Astrocyte (in vitro differentiated cells and primary cell): ENCODE results near the gene NOLC1. TPM values are rescaled to one million over a fixed set of nuclear protein-coding genes. Genes with fewer than 3 reads are reported as not detected.

Source experiments
- DNase-seq: peaks from one replicate; pipeline ENCODE4 v3.0.0-alpha.2; 2010; ENCODE audit warnings: low read depth
- FAIRE-seq: peaks from 2 replicates; lab custom pipeline; 2011; peaks lifted over from hg19 to GRCh38; lab: Jason Lieb, UNC
- H2AFZ ChIP-seq: 2 replicates; pipeline ENCODE4 v1.6.0; 2012; ENCODE audit warnings: low read depth, low read length, inconsistent platforms
- H3K27ac ChIP-seq: 2 replicates; pipeline ENCODE4 v1.5.1; 2011; ENCODE audit warnings: low read depth, low read length, inconsistent platforms
- H3K27me3 ChIP-seq: 2 replicates; pipeline ENCODE4 v1.6.0; 2011; ENCODE audit warnings: low read length, inconsistent platforms; ENCODE audit not compliant: insufficient read depth
- H3K36me3 ChIP-seq: 2 replicates; pipeline ENCODE4 v1.5.1; 2011; ENCODE audit warnings: low read length, inconsistent platforms; ENCODE audit not compliant: insufficient read depth
- H3K4me1 ChIP-seq: 2 replicates; pipeline ENCODE4 v1.5.1; 2011; ENCODE audit warnings: low read length, inconsistent platforms; ENCODE audit not compliant: insufficient read depth
- H3K4me2 ChIP-seq: 2 replicates; pipeline ENCODE4 v1.6.0; 2012; ENCODE audit warnings: low read length, inconsistent platforms
- H3K4me3 ChIP-seq: 2 replicates; pipeline ENCODE4 v1.5.1; 2011; ENCODE audit warnings: low read depth, mild to moderate bottlenecking, low read length, inconsistent platforms; ENCODE audit not compliant: insufficient read depth
- H3K79me2 ChIP-seq: 2 replicates; pipeline ENCODE4 v1.6.0; 2012; ENCODE audit warnings: mild to moderate bottlenecking, low read length, inconsistent platforms; ENCODE audit not compliant: insufficient read depth
- H3K9ac ChIP-seq: 2 replicates; pipeline ENCODE4 v1.6.0; 2012; ENCODE audit warnings: mild to moderate bottlenecking, low read length, inconsistent platforms
- H3K9me3 ChIP-seq: 2 replicates; pipeline ENCODE4 v1.5.1; 2012; ENCODE audit warnings: low read depth, mild to moderate bottlenecking, low read length, inconsistent platforms; ENCODE audit not compliant: insufficient read depth
- H4K20me1 ChIP-seq: 2 replicates; pipeline ENCODE4 v1.6.0; 2012; ENCODE audit warnings: low read length, inconsistent platforms; ENCODE audit not compliant: insufficient read depth
- H3K27ac Mint-ChIP-seq: one replicate; pipeline ENCODE4 v1.8.0; 2021; ENCODE audit warnings: mild to moderate bottlenecking, mixed read lengths; ENCODE audit not compliant: unreplicated experiment
- H3K27me3 Mint-ChIP-seq: one replicate; pipeline ENCODE4 v1.8.0; 2021; ENCODE audit warnings: low read depth, mixed read lengths; ENCODE audit not compliant: unreplicated experiment
- H3K36me3 Mint-ChIP-seq: one replicate; pipeline ENCODE4 v1.8.0; 2021; ENCODE audit warnings: low read depth, mixed read lengths; ENCODE audit not compliant: unreplicated experiment
- H3K4me1 Mint-ChIP-seq: one replicate; pipeline ENCODE4 v1.8.0; 2021; ENCODE audit warnings: low read depth, mixed read lengths; ENCODE audit not compliant: unreplicated experiment
- H3K4me3 Mint-ChIP-seq: one replicate; pipeline ENCODE4 v1.8.0; 2021; ENCODE audit warnings: mild to moderate bottlenecking, moderate library complexity, mixed read lengths; ENCODE audit not compliant: unreplicated experiment
- H3K9me3 Mint-ChIP-seq: one replicate; pipeline ENCODE4 v1.8.0; 2021; ENCODE audit warnings: mild to moderate bottlenecking, mixed read lengths; ENCODE audit not compliant: unreplicated experiment
- EZH2 ChIP-seq: IDR thresholded peaks from 2 replicates; pipeline ENCODE4 v1.6.1; 2012; ENCODE audit warnings: mild to moderate bottlenecking, low read length, inconsistent platforms; ENCODE audit not compliant: insufficient read depth
- total RNA-seq: library from RNA; stranded (reverse); gene quantifications from 2 replicates; pipeline ENCODE4 v1.2.1, GENCODE V29; 2021
- TF ChIP-seq, protein P1 (sequence below): IDR thresholded peaks from 2 replicates; pipeline ENCODE4 v1.5.1; 2011; ENCODE audit warnings: low read depth, mild to moderate bottlenecking, inconsistent platforms, low read length, moderate library complexity; ENCODE audit not compliant: insufficient read depth

NOLC1 gene
- total RNA-seq, 1 donor from 2014 or later, result 92.9 TPM

DNA sequence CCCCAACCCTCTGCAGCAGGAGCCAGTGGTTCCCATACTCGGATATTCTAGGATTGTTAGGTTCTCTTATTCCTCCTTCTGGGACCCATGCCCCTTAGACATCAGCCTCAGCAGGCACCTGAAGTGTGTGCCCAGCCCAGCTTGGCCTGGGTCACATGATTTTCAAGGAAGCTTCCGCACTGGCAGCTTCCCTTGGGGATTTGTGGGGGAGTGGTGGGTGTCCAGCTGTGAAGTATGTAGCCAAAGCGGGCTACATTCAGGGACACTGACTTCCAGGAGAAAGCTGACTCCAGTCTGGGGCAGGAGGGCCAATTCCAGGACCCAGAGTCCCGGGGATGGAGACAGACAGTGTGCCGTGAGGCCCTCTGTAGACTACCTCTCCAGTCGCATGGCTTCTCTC lies 33.3 kb upstream of the NOLC1 start:
- peaks cover 46% of the 10 kb centered on the region for H3K4me1 Mint-ChIP-seq
- H3K4me3 Mint-ChIP-seq, result peak overlapping the region; percentile 91
- no peaks in the 10 kb centered on the region for H3K27me3 Mint-ChIP-seq
- Histone ChIP-seq H3K9ac (peak overlapping the region; percentile 89), H3K9me3 (no peaks in the 10 kb centered on the region), H3K36me3 (no peaks in the 10 kb centered on the region), H4K20me1 (peaks cover 10% of the 10 kb centered on the region), H3K4me1 (peaks cover 56% of the 10 kb centered on the region), H3K27ac (peak overlapping the region; percentile 15), H3K4me3 (peak overlapping the region; percentile 66), H2AFZ (no peak overlapping the region), H3K4me2 (peak overlapping the region; percentile 99), H3K27me3 (no peaks in the 10 kb centered on the region), H3K79me2 (peaks cover 57% of the 10 kb centered on the region)
- no peaks in the 10 kb centered on the region for H3K36me3 Mint-ChIP-seq
- no peak for TF ChIP-seq EZH2
- TF ChIP-seq, protein P1, sequence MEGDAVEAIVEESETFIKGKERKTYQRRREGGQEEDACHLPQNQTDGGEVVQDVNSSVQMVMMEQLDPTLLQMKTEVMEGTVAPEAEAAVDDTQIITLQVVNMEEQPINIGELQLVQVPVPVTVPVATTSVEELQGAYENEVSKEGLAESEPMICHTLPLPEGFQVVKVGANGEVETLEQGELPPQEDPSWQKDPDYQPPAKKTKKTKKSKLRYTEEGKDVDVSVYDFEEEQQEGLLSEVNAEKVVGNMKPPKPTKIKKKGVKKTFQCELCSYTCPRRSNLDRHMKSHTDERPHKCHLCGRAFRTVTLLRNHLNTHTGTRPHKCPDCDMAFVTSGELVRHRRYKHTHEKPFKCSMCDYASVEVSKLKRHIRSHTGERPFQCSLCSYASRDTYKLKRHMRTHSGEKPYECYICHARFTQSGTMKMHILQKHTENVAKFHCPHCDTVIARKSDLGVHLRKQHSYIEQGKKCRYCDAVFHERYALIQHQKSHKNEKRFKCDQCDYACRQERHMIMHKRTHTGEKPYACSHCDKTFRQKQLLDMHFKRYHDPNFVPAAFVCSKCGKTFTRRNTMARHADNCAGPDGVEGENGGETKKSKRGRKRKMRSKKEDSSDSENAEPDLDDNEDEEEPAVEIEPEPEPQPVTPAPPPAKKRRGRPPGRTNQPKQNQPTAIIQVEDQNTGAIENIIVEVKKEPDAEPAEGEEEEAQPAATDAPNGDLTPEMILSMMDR, result no peak
- peak overlapping the region; percentile 95 for H3K27ac Mint-ChIP-seq
- no peak for DNase-seq
- FAIRE-seq, result no peak
- no peaks in the 10 kb centered on the region for H3K9me3 Mint-ChIP-seq

DNA sequence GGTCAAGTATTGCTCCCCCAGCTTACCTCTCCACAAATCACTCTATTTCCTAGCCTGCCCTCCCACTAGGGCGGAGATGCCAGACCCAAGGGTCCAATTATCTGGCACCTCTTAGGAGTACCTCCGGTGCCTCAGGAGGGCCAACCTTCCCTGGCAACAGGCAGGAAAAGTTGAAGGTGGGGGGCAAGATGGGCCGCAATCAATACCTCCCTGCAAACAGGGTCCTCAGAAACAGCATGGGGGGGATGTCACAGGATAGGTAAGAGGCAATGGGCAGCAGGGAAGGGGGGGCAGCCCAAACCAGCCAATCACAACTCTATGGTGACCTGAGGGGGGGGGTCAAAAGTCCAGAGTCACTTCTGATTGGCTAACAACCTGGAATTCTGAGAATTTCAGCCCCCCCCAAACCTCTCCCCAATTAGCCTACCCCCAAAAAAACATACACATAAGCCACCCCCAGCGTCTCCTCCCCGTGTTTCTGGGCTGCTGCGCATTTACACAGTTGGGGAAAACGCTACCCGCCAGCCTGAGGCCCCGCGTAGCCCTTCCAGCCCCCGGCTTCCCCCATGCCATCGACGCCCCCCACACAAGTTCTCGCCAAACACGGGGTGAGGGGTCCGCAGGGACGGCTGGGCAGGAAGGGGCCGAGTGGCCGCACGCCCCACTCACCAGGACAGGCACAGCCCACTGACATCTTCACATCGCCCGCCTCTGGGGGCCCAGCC lies 32.6 kb upstream of the NOLC1 start:
- H3K36me3 ChIP-seq, result no peaks in the 10 kb centered on the region
- peaks cover 6% of the 10 kb centered on the region for H4K20me1 ChIP-seq
- H3K4me1 Mint-ChIP-seq, result peaks cover 46% of the 10 kb centered on the region
- peak overlapping the region; percentile 73 for H3K27ac ChIP-seq
- no peaks in the 10 kb centered on the region for H3K9me3 Mint-ChIP-seq
- no peaks in the 10 kb centered on the region for H3K27me3 Mint-ChIP-seq
- H3K4me3 Mint-ChIP-seq, result peak overlapping the region; percentile 91
- peaks cover 55% of the 10 kb centered on the region for H3K4me1 ChIP-seq
- H3K36me3 Mint-ChIP-seq, result no peaks in the 10 kb centered on the region
- peak overlapping the region; percentile 95 for H3K27ac Mint-ChIP-seq
- H3K9ac ChIP-seq, result peak overlapping the region; percentile 89
- no peak for TF ChIP-seq EZH2
- TF ChIP-seq, protein P1, result no peak
- DNase-seq (peak; percentile 58), FAIRE-seq (no peak)
- no peaks in the 10 kb centered on the region for H3K9me3 ChIP-seq
- H3K79me2 ChIP-seq, result peaks cover 52% of the 10 kb centered on the region
- H2AFZ ChIP-seq, result peak overlapping the region; percentile 70
- no peaks in the 10 kb centered on the region for H3K27me3 ChIP-seq
- H3K4me2 ChIP-seq, result peak overlapping the region; percentile 99
- peak overlapping the region; percentile 66 for H3K4me3 ChIP-seq
